ENCODE data around the gene TBL1Y. TPM values are rescaled to one million over a fixed set of nuclear protein-coding genes. Genes with fewer than 3 reads are reported as not detected.

The TBL1Y gene
- total and polyA plus RNA-seq, 2 of the 4 experiments (the other 2 are of a cell fraction): not detected

DNA sequence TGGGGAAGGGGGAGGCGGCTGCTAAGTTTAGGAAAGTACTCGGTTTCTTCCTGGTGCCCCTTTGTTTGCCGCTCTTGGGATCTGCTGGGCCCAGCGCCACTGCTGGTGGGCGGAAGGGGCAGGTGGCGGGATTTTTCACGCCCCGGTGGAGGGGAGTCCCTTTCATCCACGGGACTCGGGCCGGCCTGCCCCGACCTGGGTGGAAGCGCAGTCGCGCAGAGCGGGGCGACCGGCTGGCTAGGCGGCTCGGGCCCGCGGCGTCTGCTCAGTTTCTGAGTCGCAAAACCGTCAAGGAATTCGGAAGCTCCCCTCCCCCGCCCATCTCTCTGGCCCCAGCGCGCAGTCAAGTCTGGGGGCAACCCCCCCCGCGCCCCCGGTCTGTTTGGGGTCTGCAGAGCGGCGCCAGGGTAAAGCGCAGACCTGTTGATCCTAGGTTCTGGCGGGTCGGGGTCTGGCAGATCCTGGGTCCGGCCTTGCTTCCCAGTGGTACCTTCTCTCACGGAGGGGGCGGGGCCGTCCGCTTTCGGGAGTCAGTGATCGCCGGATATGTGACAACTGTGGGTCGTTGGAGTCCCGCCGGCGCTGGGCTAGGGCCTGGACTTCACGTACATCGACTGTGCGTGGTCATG, 870 bp downstream of the TBL1Y start, which contains the start of gene AMELY:
TSS of gene AMELY (minus strand) at position 500 of the 629 bp plus-strand sequence. CDS start 39,144 bp downstream, outside the sequence.
- H3K56ac ChIP-seq (ENCODE audit: extremely low read depth, insufficient read depth, low read length): no peak within 1 kb of the TSS
- no peak within 1 kb of the TSS for H3K4ac ChIP-seq (ENCODE audit: low read depth, low read length)
- no peaks in the 10 kb centered on the region for H3K9me1 ChIP-seq (ENCODE audit: insufficient read depth, low read length)
- no peak within 1 kb of the TSS for H4K8ac ChIP-seq (ENCODE audit: low read depth in 2 of 2, low read length in 2 of 2)
- no peak within 1 kb of the TSS for H2BK120ac ChIP-seq (ENCODE audit: low read depth, low read length)
- H2AK9ac ChIP-seq (replicated peaks; ENCODE audit: low read depth, low read length, poor library complexity): no peak within 1 kb of the TSS
- no peak within 1 kb of the TSS for H3K4me3 ChIP-seq (ENCODE audit: insufficient read depth, low read depth, low read length)
- no peak within 1 kb of the TSS for H2BK5ac ChIP-seq (ENCODE audit: low read depth, low read length, poor library complexity, severe bottlenecking)
- dilution Hi-C loops (cut with HindIII; ENCODE audit: low sequenced_read_pairs, unreplicated experiment) (no loop called here), intact Hi-C loops (cut with micrococcal nuclease) (no loop called here), in situ Hi-C loops (cut with MboI; ENCODE audit: low sequenced_read_pairs) (no loop called here)
- H3K18ac ChIP-seq (ENCODE audit: low read depth, low read length): no peak within 1 kb of the TSS
- ChIA-PET POLR2A (ENCODE audit: unreplicated experiment) (no interaction called here), CTCF (no interaction called here)
- no peaks in the 10 kb centered on the region for H3K79me1 ChIP-seq (ENCODE audit: low read depth in 1 of 2, low read length in 2 of 2)
- no peak within 1 kb of the TSS for H3K23ac ChIP-seq (ENCODE audit: low read depth, low read length)
- no peaks in the 10 kb centered on the region for H3K27me3 ChIP-seq (ENCODE audit: control insufficient read depth, insufficient read depth, low read length)
- H4K20me1 ChIP-seq (ENCODE audit: insufficient read depth, low read length): no peaks in the 10 kb centered on the region
- TF ChIP-seq RCOR1 (IDR thresholded peaks at IDR 0.05; ENCODE audit: insufficient replicate concordance, low read length) (no peak), RAD21 (IDR thresholded peaks at IDR 0.05; ENCODE audit: low read length) (no peak), FOS (IDR thresholded peaks at IDR 0.05; ENCODE audit: low read depth, low read length) (no peak), MAFK (IDR thresholded peaks at IDR 0.05; ENCODE audit: low read depth, low read length) (no peak), BHLHE40 (IDR thresholded peaks at IDR 0.05; ENCODE audit: low read depth, low read length) (no peak), CEBPB (IDR thresholded peaks at IDR 0.05; ENCODE audit: low read depth, low read length) (no peak), CHD1 (IDR thresholded peaks at IDR 0.05; ENCODE audit: low read depth, low read length) (no peak), SMC3 (IDR thresholded peaks at IDR 0.05; ENCODE audit: low read depth, low read length) (no peak), MAZ (IDR thresholded peaks at IDR 0.05; ENCODE audit: borderline replicate concordance, low read depth, low read length) (no peak), NFE2L2 (IDR thresholded peaks at IDR 0.05; ENCODE audit: low read depth, low read length) (no peak), MXI1 (IDR thresholded peaks at IDR 0.05; ENCODE audit: borderline replicate concordance, low read depth, low read length) (no peak), RFX5 (IDR thresholded peaks at IDR 0.05; ENCODE audit: low read depth, low read length) (no peak)
- TF ChIP-seq, protein P1, sequence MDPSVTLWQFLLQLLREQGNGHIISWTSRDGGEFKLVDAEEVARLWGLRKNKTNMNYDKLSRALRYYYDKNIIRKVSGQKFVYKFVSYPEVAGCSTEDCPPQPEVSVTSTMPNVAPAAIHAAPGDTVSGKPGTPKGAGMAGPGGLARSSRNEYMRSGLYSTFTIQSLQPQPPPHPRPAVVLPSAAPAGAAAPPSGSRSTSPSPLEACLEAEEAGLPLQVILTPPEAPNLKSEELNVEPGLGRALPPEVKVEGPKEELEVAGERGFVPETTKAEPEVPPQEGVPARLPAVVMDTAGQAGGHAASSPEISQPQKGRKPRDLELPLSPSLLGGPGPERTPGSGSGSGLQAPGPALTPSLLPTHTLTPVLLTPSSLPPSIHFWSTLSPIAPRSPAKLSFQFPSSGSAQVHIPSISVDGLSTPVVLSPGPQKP (IDR thresholded peaks at IDR 0.05; ENCODE audit: borderline replicate concordance, low read depth, low read length): no peak
- TF ChIP-seq, protein P2, sequence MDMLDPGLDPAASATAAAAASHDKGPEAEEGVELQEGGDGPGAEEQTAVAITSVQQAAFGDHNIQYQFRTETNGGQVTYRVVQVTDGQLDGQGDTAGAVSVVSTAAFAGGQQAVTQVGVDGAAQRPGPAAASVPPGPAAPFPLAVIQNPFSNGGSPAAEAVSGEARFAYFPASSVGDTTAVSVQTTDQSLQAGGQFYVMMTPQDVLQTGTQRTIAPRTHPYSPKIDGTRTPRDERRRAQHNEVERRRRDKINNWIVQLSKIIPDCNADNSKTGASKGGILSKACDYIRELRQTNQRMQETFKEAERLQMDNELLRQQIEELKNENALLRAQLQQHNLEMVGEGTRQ (IDR thresholded peaks at IDR 0.05; ENCODE audit: low read depth, low read length): no peak
- no peak within 1 kb of the TSS for H3K9ac ChIP-seq (ENCODE audit: low read depth, low read length)
- no peak for ATAC-seq (ENCODE audit: low read depth)
- H3K4me1 ChIP-seq (ENCODE audit: control insufficient read depth, insufficient read depth, low read length): no peaks in the 10 kb centered on the region
- H3K14ac ChIP-seq (replicated peaks; ENCODE audit: low read depth, low read length): no peak within 1 kb of the TSS
- H3K36me3 ChIP-seq (ENCODE audit: control insufficient read depth, insufficient read depth, low read length): no peaks in the 10 kb centered on the region
- H3K27ac ChIP-seq (ENCODE audit: insufficient read depth, low read length): no peak within 1 kb of the TSS
- H4K5ac ChIP-seq (ENCODE audit: low read depth, low read length): no peak within 1 kb of the TSS
- DNase-seq: no peak
- WGBS, 2 experiments (ENCODE audit: extremely low coverage in 2 of 2, insufficient read length in 1 of 2): no CpG with 5 or more reads among the region's 52 CpGs
- no peak within 1 kb of the TSS for H2BK15ac ChIP-seq (ENCODE audit: low read depth, low read length)
- BruUV-seq (replicated peaks): no TSS peak
- H2BK20ac ChIP-seq (ENCODE audit: low read depth, low read length): no peak within 1 kb of the TSS
- no peak within 1 kb of the TSS for H2AFZ ChIP-seq (replicated peaks; ENCODE audit: low read length, poor library complexity)
- no peak within 1 kb of the TSS for H3K4me2 ChIP-seq (ENCODE audit: low read depth, low read length)
- H4K91ac ChIP-seq (ENCODE audit: insufficient read depth, low read depth, low read length): no peak within 1 kb of the TSS
- H2AK5ac ChIP-seq (ENCODE audit: low read depth, low read length): no peak within 1 kb of the TSS
- H3K9me3 ChIP-seq (ENCODE audit: control insufficient read depth, insufficient read depth, low read length): no peaks in the 10 kb centered on the region

Data from IMR-90 (cell line).